Tibial nerve (tissue), 4 donors: Measurements from ENCODE around the gene CADPS2. TPM values are rescaled to one million over a fixed set of nuclear protein-coding genes. Genes with fewer than 3 reads are reported as not detected.
"Not testable (repeated sequence)": the region's sequence is repeated elsewhere in the genome, so short reads cannot be mapped to it uniquely, and the experiment has no call there.

Source experiments
- DNase-seq, 2 donors: peaks; one replicate each; pipeline ENCODE4 v3.0.0-alpha.2; 2019; ENCODE audit warnings: low spot score in 2 of 2
- H3K27ac ChIP-seq, 4 donors: fragments of 200-600 bp; sonication (generic) in 3 of 4; one replicate each; pipeline ENCODE4 v1.5.1; 2017 to 2019; ENCODE audit warnings: mild to moderate bottlenecking in 1 of 4
- H3K27me3 ChIP-seq, 2 donors: fragments of 200-600 bp; sonication (generic) in 1 of 2; one replicate each; pipeline versions ENCODE4 v1.5.1 to v1.6.0; 2017 to 2019
- H3K36me3 ChIP-seq, 3 donors: fragments of 200-600 bp; sonication (generic); one replicate each; pipeline ENCODE4 v1.5.1; 2018 to 2019
- H3K4me1 ChIP-seq, 4 donors: fragments of 200-600 bp; sonication (generic) in 3 of 4; one replicate each; pipeline ENCODE4 v1.5.1; 2017 to 2019
- H3K4me3 ChIP-seq, 4 donors: fragments of 200-600 bp; sonication (generic) in 3 of 4; one replicate each; pipeline ENCODE4 v1.5.1; 2017 to 2019; ENCODE audit warnings: mild to moderate bottlenecking in 1 of 4, moderate library complexity in 1 of 4
- H3K9me3 ChIP-seq, 4 donors: fragments of 200-600 bp; sonication (generic) in 3 of 4; one replicate each; pipeline ENCODE4 v1.5.1; 2017 to 2019
- EP300 ChIP-seq, 2 donors: sonication (generic); formaldehyde crosslinking; IDR thresholded peaks; one replicate each; pipeline ENCODE4 v1.6.1; 2017; ENCODE audit warnings: antibody characterized with exemption in 2 of 2, mild to moderate bottlenecking in 1 of 2
- POLR2A ChIP-seq, 2 donors: fragments of 450-650 bp; IDR thresholded peaks; one replicate each; pipeline ENCODE4 v1.6.1; 2017; ENCODE audit warnings: antibody characterized with exemption in 2 of 2, mild to moderate bottlenecking in 2 of 2, moderate library complexity in 2 of 2
- WGBS, 2 donors: methylation state at CpG; one replicate each; pipeline ENCODE4 v1.1.5; 2018; 5-methylcytosine and 5-hydroxymethylcytosine counted together
- total RNA-seq, 4 donors: library from RNA; depleted of rRNA; stranded (reverse); fragments of >200 nt; gene quantifications; one replicate each; pipeline ENCODE4 v1.1.0, GENCODE V29; 2016
- TF ChIP-seq, protein P1 (sequence below), 5 experiments: fragments of 200-600 bp in 3 of 5; fragments of 450-650 bp in 2 of 5; sonication (generic) in 3 of 5; IDR thresholded peaks; one replicate each; pipeline ENCODE4 v1.5.1; 2016 to 2019; ENCODE audit warnings: antibody characterized with exemption in 5 of 5, mild to moderate bottlenecking in 3 of 5, moderate library complexity in 2 of 5

CADPS2 gene
- total RNA-seq, 4 donors from 2014 or later, result 20.3 to 44.4 (median 27.1) TPM

DNA sequence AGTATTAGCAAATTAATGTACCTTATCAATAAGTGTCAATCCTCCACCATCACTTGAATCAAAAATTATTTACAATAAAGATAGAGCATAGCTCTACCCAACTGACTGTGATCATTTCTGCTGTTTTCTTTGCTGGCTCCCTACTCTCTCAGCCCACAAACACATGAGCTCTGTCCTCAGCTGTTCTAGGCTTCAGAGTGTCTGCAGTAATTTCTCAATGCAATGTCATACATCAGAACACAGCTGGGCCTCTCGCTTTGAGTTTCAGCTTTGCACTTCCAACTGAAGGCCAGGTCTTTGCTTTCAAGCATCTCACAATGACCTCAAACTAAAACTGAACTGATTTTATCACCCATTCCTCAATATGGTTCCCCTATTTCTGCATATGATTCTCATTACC is 243.0 kb downstream of the CADPS2 start:
- no peak overlapping the region for H3K4me3 ChIP-seq

DNA sequence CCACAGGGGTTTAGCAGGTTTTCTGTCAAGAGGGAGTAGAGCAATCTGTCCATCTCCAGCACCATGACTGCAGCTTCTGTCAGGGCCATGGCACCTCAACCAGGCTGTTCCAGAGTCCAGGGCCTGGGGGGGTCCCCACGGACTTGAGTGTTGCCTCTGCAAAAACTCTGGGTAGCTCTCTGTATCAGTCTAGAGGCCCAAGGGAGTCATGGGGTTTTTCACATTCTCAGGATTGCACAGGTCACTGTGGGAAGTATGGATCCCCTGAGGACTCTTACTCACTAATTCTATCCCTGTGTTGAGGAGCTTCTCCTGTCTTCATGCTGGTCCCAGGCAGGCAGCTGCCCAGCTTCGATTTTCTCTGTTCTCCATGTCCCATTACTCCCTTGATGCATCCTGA is 247.8 kb downstream of the CADPS2 start:
- no peaks in the 10 kb centered on the region for H3K4me1 ChIP-seq
- TF ChIP-seq, protein P1, sequence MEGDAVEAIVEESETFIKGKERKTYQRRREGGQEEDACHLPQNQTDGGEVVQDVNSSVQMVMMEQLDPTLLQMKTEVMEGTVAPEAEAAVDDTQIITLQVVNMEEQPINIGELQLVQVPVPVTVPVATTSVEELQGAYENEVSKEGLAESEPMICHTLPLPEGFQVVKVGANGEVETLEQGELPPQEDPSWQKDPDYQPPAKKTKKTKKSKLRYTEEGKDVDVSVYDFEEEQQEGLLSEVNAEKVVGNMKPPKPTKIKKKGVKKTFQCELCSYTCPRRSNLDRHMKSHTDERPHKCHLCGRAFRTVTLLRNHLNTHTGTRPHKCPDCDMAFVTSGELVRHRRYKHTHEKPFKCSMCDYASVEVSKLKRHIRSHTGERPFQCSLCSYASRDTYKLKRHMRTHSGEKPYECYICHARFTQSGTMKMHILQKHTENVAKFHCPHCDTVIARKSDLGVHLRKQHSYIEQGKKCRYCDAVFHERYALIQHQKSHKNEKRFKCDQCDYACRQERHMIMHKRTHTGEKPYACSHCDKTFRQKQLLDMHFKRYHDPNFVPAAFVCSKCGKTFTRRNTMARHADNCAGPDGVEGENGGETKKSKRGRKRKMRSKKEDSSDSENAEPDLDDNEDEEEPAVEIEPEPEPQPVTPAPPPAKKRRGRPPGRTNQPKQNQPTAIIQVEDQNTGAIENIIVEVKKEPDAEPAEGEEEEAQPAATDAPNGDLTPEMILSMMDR (IDR thresholded peaks at IDR 0.05), result no peak
- no peak for TF ChIP-seq POLR2A (IDR thresholded peaks at IDR 0.05)
- no peak for TF ChIP-seq EP300 (IDR thresholded peaks at IDR 0.05)
- no peak overlapping the region for H3K27ac ChIP-seq
- H3K27me3 ChIP-seq, result no peaks in the 10 kb centered on the region
- H3K9me3 ChIP-seq, result peaks cover 0 to 4% (median 0%) of the 10 kb centered on the region in 4 donors
- 77 to 79% methylated on average over 2 of the region's 2 CpGs for WGBS, 2 donors
- no peak for DNase-seq
- H3K4me3 ChIP-seq, result no peak overlapping the region
- no peaks in the 10 kb centered on the region for H3K36me3 ChIP-seq

More for the DNA sequence above, 243.0 kb downstream of the CADPS2 start:
- H3K27me3 ChIP-seq, result no peaks in the 10 kb centered on the region
- WGBS, 2 donors, result 62 to 77% methylated on average over 1 of the region's 1 CpG
- no peak overlapping the region for H3K27ac ChIP-seq
- no peaks in the 10 kb centered on the region for H3K9me3 ChIP-seq
- no peak for DNase-seq
- no peaks in the 10 kb centered on the region for H3K4me1 ChIP-seq
- no peaks in the 10 kb centered on the region for H3K36me3 ChIP-seq
- TF ChIP-seq, protein P1 (IDR thresholded peaks at IDR 0.05), result no peak

- no peak for TF ChIP-seq POLR2A (IDR thresholded peaks at IDR 0.05)
- TF ChIP-seq EP300 (IDR thresholded peaks at IDR 0.05), result no peak
- TF ChIP-seq, protein P1 (IDR thresholded peaks at IDR 0.05), result no peak
- no peaks in the 10 kb centered on the region for H3K36me3 ChIP-seq
- no peaks in the 10 kb centered on the region for H3K4me1 ChIP-seq
- 69 to 86% methylated on average over 2 of the region's 2 CpGs for WGBS, 2 donors
- no peaks in the 10 kb centered on the region for H3K27me3 ChIP-seq
- no peak overlapping the region for H3K27ac ChIP-seq
- no peak overlapping the region for H3K4me3 ChIP-seq
- no peak for DNase-seq
- peaks cover 0 to 4% (median 0%) of the 10 kb centered on the region in 4 donors for H3K9me3 ChIP-seq
These were observed 248.5 kb downstream of the CADPS2 start for GRCh38 chr7:122637784-122638183.

- H3K4me1 ChIP-seq, DNase-seq, H3K36me3 ChIP-seq, H3K4me3 ChIP-seq, H3K9me3 ChIP-seq, H3K27me3 ChIP-seq, H3K27ac ChIP-seq: not testable (repeated sequence)
- 94 to 98% methylated on average over 2 of the region's 2 CpGs for WGBS, 2 donors
These were observed 250.8 kb downstream of the CADPS2 start for GRCh38 chr7:122635481-122635880.

- H3K36me3 ChIP-seq, result no peaks in the 10 kb centered on the region
- WGBS, 2 donors, result 90 to 95% methylated on average over 3 of the region's 3 CpGs
- H3K4me1 ChIP-seq, result no peaks in the 10 kb centered on the region
- H3K27me3 ChIP-seq, result no peaks in the 10 kb centered on the region
- no peak overlapping the region for H3K4me3 ChIP-seq
- no peak for DNase-seq
- H3K9me3 ChIP-seq, result peaks cover 0 to 4% (median 0%) of the 10 kb centered on the region in 4 donors
- TF ChIP-seq POLR2A (IDR thresholded peaks at IDR 0.05) (no peak), EP300 (IDR thresholded peaks at IDR 0.05) (no peak)
- TF ChIP-seq, protein P1 (IDR thresholded peaks at IDR 0.05), result no peak
- no peak overlapping the region for H3K27ac ChIP-seq
These were observed 252.8 kb downstream of the CADPS2 start for GRCh38 chr7:122633472-122633871.

DNA sequence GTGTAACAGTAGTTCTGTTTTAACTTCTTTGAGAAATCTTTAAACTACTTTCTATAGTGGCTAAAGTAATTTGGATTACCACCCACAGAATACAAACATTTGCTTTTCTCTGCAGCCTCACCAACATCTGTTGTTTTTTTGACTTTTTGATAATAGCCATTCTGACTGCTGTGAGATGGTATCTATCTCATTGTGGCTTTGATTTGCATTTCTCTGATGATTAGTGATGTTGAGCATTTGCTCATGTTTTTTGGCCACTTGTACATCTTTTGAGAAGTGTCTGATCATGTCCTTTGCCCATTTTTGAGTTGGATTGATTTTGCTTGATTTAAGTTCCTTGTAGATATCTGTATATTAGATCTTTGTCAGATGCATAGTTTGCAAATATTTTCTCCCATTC is 254.0 kb downstream of the CADPS2 start:
- H3K4me3 ChIP-seq, result no peak overlapping the region
- TF ChIP-seq POLR2A (IDR thresholded peaks at IDR 0.05) (no peak), EP300 (IDR thresholded peaks at IDR 0.05) (no peak)
- TF ChIP-seq, protein P1 (IDR thresholded peaks at IDR 0.05), result no peak

More for the DNA sequence above, 254.0 kb downstream of the CADPS2 start:
- Histone ChIP-seq H3K27ac (no peak overlapping the region), H3K4me1 (no peaks in the 10 kb centered on the region), H3K27me3 (no peaks in the 10 kb centered on the region), H3K9me3 (peaks cover 0 to 4% (median 0%) of the 10 kb centered on the region in 4 donors), H3K36me3 (no peaks in the 10 kb centered on the region)
- no peak for DNase-seq
